ENCODE results near the gene UBA52. TPM values are rescaled to one million over a fixed set of nuclear protein-coding genes. Genes with fewer than 3 reads are reported as not detected.
"Not testable (repeated sequence)": the region's sequence is repeated elsewhere in the genome, so short reads cannot be mapped to it uniquely, and the experiment has no call there.

UBA52 gene
- total RNA-seq, 2 donors from 2014 or later = 696 to 720 TPM

GRCh38 chr19:18588611-18589379 is 17.1 kb downstream of the UBA52 start, which contains the start of gene REX1BD:
Gene REX1BD, plus strand, starts transcription at chr19:18588798. Its CDS starts 4 bp downstream, at chr19:18588802.
- DNase-seq = peak; percentile 91
- intact Hi-C loops (cut with DNase I) = no loop called here
- ATAC-seq = peak; percentile 91 to 93

GRCh38 chr19:18589380-18590272 is 18.0 kb downstream of the UBA52 start:
- peak; percentile 77 for DNase-seq
- ATAC-seq = peak; percentile 71 to 72
- intact Hi-C loops (cut with DNase I) = loop anchor here (5.0 kb wide), 3 partner anchors 83 to 258 kb away; no protein-coding TSS in a partner anchor

DNA sequence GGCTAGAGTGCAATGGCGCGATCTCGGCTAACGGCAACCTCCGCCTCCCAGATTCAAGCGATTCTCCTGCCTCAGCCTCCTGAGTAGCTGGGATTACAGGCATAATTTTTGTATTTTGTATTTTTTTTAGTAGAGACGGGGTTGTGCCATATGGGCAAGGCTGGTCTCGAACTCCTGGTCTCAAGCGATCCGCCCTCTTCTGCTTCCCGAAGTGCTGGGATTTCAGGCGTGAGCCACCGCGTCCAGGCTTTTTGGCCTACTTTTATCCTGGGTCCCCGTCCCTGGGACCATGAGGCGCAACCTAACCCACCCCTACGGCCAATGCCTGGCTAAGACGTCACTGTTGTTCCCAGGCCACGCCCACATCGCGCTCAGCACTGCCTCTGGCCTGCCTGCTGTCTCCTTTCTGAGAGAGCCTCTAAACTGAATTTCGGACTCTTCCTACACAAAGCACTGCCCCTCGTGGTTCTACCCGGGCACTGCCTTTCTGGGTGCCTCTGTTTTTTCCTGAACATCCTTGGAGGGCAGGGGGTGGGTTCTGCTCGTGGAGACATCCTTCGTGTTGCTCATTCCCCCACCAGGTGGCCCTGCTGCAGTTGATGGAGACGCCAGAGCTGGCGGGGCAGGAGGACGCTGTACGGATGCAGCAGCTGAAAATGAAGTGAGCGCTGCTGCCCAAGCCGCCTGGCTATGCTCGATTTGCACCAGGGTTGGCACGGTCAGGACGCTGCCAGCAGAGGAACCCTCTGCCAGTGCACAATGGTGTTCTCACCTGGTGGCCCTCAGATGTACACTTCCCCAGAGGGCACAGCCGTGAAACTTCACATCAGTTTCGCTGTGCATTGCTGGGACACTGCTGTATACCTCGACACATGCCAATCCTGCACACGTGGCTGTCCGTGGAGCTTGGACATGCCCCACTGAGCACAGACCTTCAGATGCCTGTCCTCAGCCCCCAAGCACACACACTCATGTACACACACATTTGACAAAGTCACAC is 18.9 kb downstream of the UBA52 start:
- intact Hi-C loops (cut with DNase I) = loop anchor here (5.0 kb wide), 3 partner anchors 82 to 257 kb away; no protein-coding TSS in a partner anchor
- no peak for ATAC-seq
- no peak for DNase-seq

- intact Hi-C loops (cut with DNase I) = loop anchor here (5.0 kb wide), 3 partner anchors 80 to 255 kb away; no protein-coding TSS in a partner anchor
- no peak for ATAC-seq
- no peak for DNase-seq
Measured at GRCh38 chr19:18591735-18592385, 20.2 kb downstream of the UBA52 start.

DNA sequence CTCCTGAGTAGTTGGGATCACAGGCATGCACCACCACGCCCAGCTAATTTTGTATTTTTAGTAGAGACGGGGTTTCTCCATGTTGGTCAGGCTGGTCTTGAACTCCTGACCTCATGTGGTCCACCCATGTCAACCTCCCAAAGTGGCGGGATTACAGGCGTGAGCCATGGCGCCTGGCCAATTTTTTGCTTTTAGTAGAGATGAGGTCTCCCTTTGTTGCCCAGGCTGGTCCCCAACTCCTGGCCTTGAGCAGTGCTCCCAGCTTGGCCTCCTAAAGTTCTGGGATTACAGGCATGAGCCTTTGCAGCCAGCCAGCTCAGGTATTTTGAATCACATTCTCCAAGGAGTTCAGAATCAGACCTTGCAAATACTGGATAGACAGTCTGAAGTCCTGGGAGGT is 21.1 kb downstream of the UBA52 start:
- DNase-seq = not testable (repeated sequence)

DNA sequence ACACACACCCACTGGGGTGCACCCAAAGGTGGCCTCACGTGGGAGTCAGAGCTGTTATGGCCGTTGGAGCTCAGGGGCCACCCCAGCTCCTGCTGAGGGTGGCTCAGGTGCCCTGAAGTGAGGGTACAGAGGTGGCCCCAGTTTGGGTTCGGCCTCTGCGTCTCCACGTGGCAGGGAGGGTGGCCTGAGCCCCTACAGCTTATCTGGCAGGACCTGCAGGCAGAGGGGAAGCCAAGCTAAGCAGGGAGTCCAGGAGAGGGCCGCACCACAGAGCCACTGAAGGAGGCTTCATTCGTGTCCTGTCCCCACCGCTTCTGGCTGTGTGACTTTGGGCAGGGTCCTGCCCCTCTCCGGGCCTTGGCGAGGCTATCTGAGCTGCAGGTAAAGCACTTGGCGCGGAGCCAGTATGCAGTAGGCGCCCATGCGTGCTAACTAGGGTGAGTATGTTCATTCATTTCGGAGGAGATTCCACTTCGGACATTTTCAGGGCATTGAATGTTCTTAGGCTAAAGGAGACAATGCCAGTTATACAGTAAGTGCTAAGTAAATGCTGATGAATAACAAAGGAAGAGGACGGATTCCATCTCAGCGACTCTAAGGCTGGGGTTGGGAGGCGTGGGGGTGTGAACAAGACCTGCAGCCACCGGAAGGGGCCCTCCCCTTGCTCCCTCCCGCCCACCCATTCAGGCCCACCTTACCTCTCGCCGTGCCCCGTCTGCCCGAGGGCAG is 21.9 kb downstream of the UBA52 start:
- ATAC-seq (no peak), DNase-seq (no peak)
- intact Hi-C loops (cut with DNase I) = loop anchor here (5.0 kb wide), 3 partner anchors 79 to 254 kb away; no protein-coding TSS in a partner anchor

More for the DNA sequence above, 21.1 kb downstream of the UBA52 start:
- intact Hi-C loops (cut with DNase I) = loop anchor here (5.0 kb wide), 3 partner anchors 80 to 255 kb away; no protein-coding TSS in a partner anchor
- ATAC-seq = not testable (repeated sequence)

GRCh38 chr19:18594096-18594823 is 22.6 kb downstream of the UBA52 start:
- ATAC-seq (peak; percentile 71 to 72), DNase-seq (peak; percentile 78)
- intact Hi-C loops (cut with DNase I) = loop anchor here (5.0 kb wide), 3 partner anchors 78 to 253 kb away; no protein-coding TSS in a partner anchor

- intact Hi-C loops (cut with DNase I) = loop anchor here (5.0 kb wide), 3 partner anchors 77 to 252 kb away; no protein-coding TSS in a partner anchor
- ATAC-seq = no peak
- no peak for DNase-seq
Measured at GRCh38 chr19:18594824-18595373, 23.2 kb downstream of the UBA52 start.

DNA sequence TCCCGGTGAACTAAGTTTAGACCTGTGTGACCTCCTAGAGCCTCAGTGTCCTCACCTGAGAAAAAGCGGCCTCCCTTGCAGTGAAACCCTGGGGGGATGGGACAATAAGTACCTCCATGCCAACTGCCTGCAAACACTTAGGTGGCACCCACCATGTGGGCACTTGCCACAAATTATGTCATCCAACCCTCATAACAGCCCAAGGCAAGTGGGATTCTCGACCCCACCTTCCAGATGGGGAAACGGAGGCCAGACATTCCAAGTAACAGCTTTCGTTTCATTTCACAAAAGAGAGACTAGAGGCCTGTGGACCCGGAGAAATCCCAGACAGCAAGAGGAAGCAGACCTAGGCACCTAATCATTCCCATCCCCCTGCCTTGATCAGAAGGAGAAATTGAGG is 23.8 kb downstream of the UBA52 start:
- ATAC-seq (no peak), DNase-seq (no peak)
- intact Hi-C loops (cut with DNase I) = loop anchor here in 1 of 2 donors (5.0 kb wide), 1 partner anchor 252 kb away; no protein-coding TSS in a partner anchor

GRCh38 chr19:18596752-18597157 is 25.1 kb downstream of the UBA52 start:
- intact Hi-C loops (cut with DNase I) = loop anchor here in 1 of 2 donors (5.0 kb wide), 1 partner anchor 251 kb away; no protein-coding TSS in a partner anchor
- DNase-seq (peak; percentile 68), ATAC-seq (peak in 1 of 2 donors; percentile 57)

GRCh38 chr19:18597809-18598660 is 26.4 kb downstream of the UBA52 start:
- intact Hi-C loops (cut with DNase I) = loop anchor here in 1 of 2 donors (5.0 kb wide), 1 partner anchor 249 kb away; no protein-coding TSS in a partner anchor
- ATAC-seq (no peak), DNase-seq (no peak)

GRCh38 chr19:18599485-18599884 is 27.8 kb downstream of the UBA52 start:
- ATAC-seq = no peak
- DNase-seq = no peak
- intact Hi-C loops (cut with DNase I) = loop anchor here in 1 of 2 donors (5.0 kb wide), 1 partner anchor 248 kb away; no protein-coding TSS in a partner anchor

DNA sequence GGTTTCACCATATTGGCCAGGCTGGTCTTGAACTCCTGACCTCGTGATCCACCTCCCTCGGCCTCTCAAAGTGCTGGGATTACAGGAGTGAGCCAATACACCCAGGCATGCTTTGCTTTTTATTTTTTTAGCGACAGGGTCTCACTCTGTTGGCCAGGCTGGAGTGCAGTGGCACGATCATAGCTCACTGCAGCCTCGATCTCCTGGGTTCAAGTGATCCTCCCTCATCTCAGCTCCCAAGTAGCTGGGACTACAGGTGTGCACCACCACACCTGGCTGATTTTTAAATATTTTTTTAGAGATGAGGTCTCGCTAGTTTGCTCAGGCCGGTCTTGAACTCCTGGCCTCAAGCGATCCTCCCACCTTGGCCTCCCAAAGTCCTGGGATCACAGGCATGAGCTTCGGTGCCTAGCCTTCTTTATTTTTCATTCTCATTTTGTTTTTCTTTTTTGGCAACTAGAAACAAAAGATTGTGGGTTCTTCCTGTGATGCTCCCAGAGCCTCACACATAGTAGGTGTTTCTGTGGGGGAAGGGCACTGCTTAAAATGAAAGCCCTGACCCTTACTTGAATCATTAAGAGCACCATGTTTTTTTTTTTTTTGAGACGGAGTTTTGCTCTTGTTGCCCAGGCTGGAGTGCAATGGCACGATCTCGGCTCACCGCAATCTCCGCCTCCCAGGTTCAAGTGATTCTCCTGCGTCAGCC is 29.2 kb downstream of the UBA52 start:
- intact Hi-C loops (cut with DNase I); ATAC-seq; DNase-seq: not testable (repeated sequence)

DNA sequence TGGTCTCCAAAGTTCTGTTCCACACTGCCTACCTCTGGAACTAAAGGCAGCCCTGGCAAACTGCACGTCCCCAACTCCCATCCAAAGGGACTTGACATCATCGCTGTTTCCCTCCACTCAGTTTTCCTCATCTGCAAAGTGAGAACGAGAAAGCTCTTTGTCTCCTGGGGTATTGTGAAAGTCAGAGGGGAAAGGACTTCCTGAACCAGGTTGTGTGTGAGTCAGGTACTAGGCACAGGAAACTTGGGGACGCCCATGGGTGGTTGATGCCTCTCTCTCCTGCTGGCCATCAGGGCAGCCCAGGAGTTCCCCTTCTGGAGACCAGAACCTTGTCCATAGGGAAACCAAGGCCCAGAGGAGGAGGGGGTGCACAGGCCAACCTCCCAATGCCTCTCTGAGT is 30.2 kb downstream of the UBA52 start:
- ATAC-seq (no peak), DNase-seq (no peak)
- intact Hi-C loops (cut with DNase I) = no loop called here
